ENCODE results near the gene FGR. TPM values are rescaled to one million over a fixed set of nuclear protein-coding genes. Genes with fewer than 3 reads are reported as not detected.

FGR gene
- polyA plus RNA-seq, 1 of the 3 experiments (the other 2 are of a cell fraction) = not detected

GRCh38 chr1:27669876-27670275, 34.9 kb upstream of the FGR start:
- Histone ChIP-seq H3K9me3 (no peaks in the 10 kb centered on the region), H3K79me2 (ENCODE audit: insufficient read depth) (no peaks in the 10 kb centered on the region), H3K9me2 (no peaks in the 10 kb centered on the region), H3K4me1 (ENCODE audit: control insufficient read depth in 1 of 2, insufficient read depth in 2 of 2, low read depth in 1 of 2, low read length in 1 of 2) (peaks cover 6 to 20% of the 10 kb centered on the region in 2 experiments; a peak in 3 of 4 replicates), H4K20me1 (ENCODE audit: insufficient read depth) (no peaks in the 10 kb centered on the region), H3K9ac (no peak overlapping the region), H3K36me3 (replicated peaks in 1 of 2; ENCODE audit: control insufficient read depth in 1 of 2, insufficient read depth in 2 of 2, low read length in 1 of 2) (no peaks in the 10 kb centered on the region), H3K27me3 (ENCODE audit: insufficient read depth) (no peaks in the 10 kb centered on the region), H3K4me3 (ENCODE audit: low read depth in 2 of 2, low read length in 1 of 2) (no peak overlapping the region), H3F3A (replicated peaks; ENCODE audit: insufficient read depth) (peaks cover 10% of the 10 kb centered on the region), H3K27ac (ENCODE audit: low read depth in 2 of 2, low read length in 1 of 2) (no peak overlapping the region), H2AFZ (ENCODE audit: low read depth) (no peak overlapping the region), H3K4me2 (no peak overlapping the region; the same call in 1 of the 2 replicates)
- no peak for TF ChIP-seq EP300 (IDR thresholded peaks at IDR 0.05; ENCODE audit: borderline replicate concordance in 1 of 2, low read depth in 1 of 2, low read length in 1 of 2)
- TF ChIP-seq ZBTB33 (IDR thresholded peaks at IDR 0.05; ENCODE audit: borderline replicate concordance, low read depth) = no peak
- TF ChIP-seq PBX3 (IDR thresholded peaks at IDR 0.05) = no peak
- TF ChIP-seq NFIC (IDR thresholded peaks at IDR 0.05; ENCODE audit: borderline replicate concordance) = no peak
- TF ChIP-seq NRF1 (IDR thresholded peaks at IDR 0.05; ENCODE audit: low read depth, low read length) = no peak
- TF ChIP-seq EZH2phosphoT487 (IDR thresholded peaks at IDR 0.05; ENCODE audit: borderline replicate concordance, low read depth) = no peak
- TF ChIP-seq USF1 (IDR thresholded peaks at IDR 0.05; ENCODE audit: borderline replicate concordance, low read depth) = no peak
- TF ChIP-seq SIN3A (IDR thresholded peaks at IDR 0.05; ENCODE audit: borderline replicate concordance, low read depth, low read length) = no peak
- no peak for TF ChIP-seq SMC3 (IDR thresholded peaks at IDR 0.05; ENCODE audit: low read depth, low read length)
- TF ChIP-seq FOSL2 (IDR thresholded peaks at IDR 0.05; ENCODE audit: borderline replicate concordance, low read depth) = no peak
- TF ChIP-seq MAX (IDR thresholded peaks at IDR 0.05; ENCODE audit: low read depth) = no peak
- no peak for TF ChIP-seq CHD2 (IDR thresholded peaks at IDR 0.05; ENCODE audit: low read length, partially characterized antibody)
- TF ChIP-seq USF2 (IDR thresholded peaks at IDR 0.05; ENCODE audit: borderline replicate concordance, low read depth, low read length) = no peak
- TF ChIP-seq GATA2 (CRISPR knock-in tag; IDR thresholded peaks at IDR 0.05) = no peak
- TF ChIP-seq REST (IDR thresholded peaks at IDR 0.05; ENCODE audit: low read depth, low read length) = no peak
- 95% methylated on average over 4 of the region's 4 CpGs for WGBS (ENCODE audit: low lambda C conversion rate)
- ChIA-PET CTCF (interaction anchor here (0.6 to 18.4 kb wide), 52 partner anchors 9 to 611 kb away, joined by 3 to 526 read pairs (median 4); partner anchors contain the start of genes AHDC1, FAM76A, PPP1R8 and STX12), POLR2A (no interaction called here)
- no peak for DNase-seq
